Kidney epithelial cell (primary cell): ENCODE measurements around the gene SH2D3A. TPM values are rescaled to one million over a fixed set of nuclear protein-coding genes. Genes with fewer than 3 reads are reported as not detected.

Source experiments
- DNase-seq: peaks from one replicate; pipeline ENCODE4 v3.0.0-alpha.2; 2010; ENCODE audit warnings: low read depth
- H3K27me3 ChIP-seq: 2 replicates; pipeline ENCODE4 v1.6.0; 2011; ENCODE audit warnings: low read length; ENCODE audit not compliant: control insufficient read depth, insufficient read depth
- H3K36me3 ChIP-seq: 2 replicates; pipeline ENCODE4 v1.5.1; 2011; ENCODE audit warnings: low read length; ENCODE audit not compliant: control insufficient read depth, insufficient read depth
- H3K4me3 ChIP-seq: 2 replicates; pipeline ENCODE4 v1.5.1; 2011; ENCODE audit warnings: low read depth, mild to moderate bottlenecking, control low read depth, low read length
- total RNA-seq: library from RNA; depleted of rRNA; stranded (reverse); fragments of >200 nt; gene quantifications from 2 replicates; pipeline ENCODE4 v1.2.3, GENCODE V29; 2015
- TF ChIP-seq, protein P1 (sequence below): IDR thresholded peaks from 2 replicates; pipeline ENCODE4 v1.5.1; 2011; ENCODE audit warnings: mild to moderate bottlenecking, moderate library complexity, low read length, control low read depth, inconsistent platforms; ENCODE audit not compliant: insufficient read depth, poor library complexity, severe bottlenecking

The SH2D3A gene
- total RNA-seq, 1 donor from 2014 or later: 40.0 TPM

GRCh38 chr19:6720369-6721137 lies 46.7 kb downstream of the SH2D3A start, which contains the start of gene C3:
TSS of gene C3 (minus strand) at chr19:6720650. CDS start at chr19:6720589, 61 bp downstream.
- Histone ChIP-seq H3K36me3 (no peaks in the 10 kb centered on the region), H3K27me3 (no peaks in the 10 kb centered on the region), H3K4me3 (no peak within 1 kb of the TSS)
- no peak for DNase-seq
- TF ChIP-seq, protein P1, sequence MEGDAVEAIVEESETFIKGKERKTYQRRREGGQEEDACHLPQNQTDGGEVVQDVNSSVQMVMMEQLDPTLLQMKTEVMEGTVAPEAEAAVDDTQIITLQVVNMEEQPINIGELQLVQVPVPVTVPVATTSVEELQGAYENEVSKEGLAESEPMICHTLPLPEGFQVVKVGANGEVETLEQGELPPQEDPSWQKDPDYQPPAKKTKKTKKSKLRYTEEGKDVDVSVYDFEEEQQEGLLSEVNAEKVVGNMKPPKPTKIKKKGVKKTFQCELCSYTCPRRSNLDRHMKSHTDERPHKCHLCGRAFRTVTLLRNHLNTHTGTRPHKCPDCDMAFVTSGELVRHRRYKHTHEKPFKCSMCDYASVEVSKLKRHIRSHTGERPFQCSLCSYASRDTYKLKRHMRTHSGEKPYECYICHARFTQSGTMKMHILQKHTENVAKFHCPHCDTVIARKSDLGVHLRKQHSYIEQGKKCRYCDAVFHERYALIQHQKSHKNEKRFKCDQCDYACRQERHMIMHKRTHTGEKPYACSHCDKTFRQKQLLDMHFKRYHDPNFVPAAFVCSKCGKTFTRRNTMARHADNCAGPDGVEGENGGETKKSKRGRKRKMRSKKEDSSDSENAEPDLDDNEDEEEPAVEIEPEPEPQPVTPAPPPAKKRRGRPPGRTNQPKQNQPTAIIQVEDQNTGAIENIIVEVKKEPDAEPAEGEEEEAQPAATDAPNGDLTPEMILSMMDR: no peak

DNA sequence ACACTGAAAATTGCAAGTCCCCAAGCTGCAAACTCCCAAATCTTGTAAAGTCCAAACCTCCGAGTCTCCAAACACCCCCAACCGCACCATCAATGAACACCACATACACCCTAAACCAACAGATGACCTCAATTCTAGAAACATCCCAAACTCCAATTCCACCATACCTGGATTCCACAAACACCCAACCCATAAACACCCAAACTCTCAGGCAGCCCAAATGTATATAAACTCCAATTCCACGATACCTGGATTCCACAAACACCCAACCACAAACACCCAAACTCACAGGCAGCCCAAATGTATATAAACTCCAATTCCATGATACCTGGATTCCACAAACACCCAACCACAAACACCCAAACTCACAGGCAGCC lies 47.3 kb downstream of the SH2D3A start:
- no peaks in the 10 kb centered on the region for H3K36me3 ChIP-seq
- H3K27me3 ChIP-seq: no peaks in the 10 kb centered on the region
- DNase-seq: no peak
- H3K4me3 ChIP-seq: no peak overlapping the region
- TF ChIP-seq, protein P1: no peak

DNA sequence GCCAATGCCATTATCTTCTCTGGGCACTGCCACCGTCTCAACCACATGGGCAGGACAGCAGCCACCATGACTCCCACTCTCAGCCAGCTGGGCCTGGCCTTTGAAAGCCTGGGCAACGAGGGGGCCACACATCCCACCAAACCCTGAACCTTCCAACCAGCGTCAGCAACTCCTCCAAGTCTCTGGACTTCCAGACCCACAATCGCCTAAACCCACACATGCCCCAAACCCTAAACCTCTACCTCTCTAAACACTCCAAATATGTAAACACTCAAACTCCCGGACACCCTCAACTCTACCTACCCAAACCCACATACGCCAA lies 47.7 kb downstream of the SH2D3A start:
- TF ChIP-seq, protein P1: no peak
- no peaks in the 10 kb centered on the region for H3K36me3 ChIP-seq
- DNase-seq: no peak
- H3K27me3 ChIP-seq: no peaks in the 10 kb centered on the region
- no peak overlapping the region for H3K4me3 ChIP-seq

DNA sequence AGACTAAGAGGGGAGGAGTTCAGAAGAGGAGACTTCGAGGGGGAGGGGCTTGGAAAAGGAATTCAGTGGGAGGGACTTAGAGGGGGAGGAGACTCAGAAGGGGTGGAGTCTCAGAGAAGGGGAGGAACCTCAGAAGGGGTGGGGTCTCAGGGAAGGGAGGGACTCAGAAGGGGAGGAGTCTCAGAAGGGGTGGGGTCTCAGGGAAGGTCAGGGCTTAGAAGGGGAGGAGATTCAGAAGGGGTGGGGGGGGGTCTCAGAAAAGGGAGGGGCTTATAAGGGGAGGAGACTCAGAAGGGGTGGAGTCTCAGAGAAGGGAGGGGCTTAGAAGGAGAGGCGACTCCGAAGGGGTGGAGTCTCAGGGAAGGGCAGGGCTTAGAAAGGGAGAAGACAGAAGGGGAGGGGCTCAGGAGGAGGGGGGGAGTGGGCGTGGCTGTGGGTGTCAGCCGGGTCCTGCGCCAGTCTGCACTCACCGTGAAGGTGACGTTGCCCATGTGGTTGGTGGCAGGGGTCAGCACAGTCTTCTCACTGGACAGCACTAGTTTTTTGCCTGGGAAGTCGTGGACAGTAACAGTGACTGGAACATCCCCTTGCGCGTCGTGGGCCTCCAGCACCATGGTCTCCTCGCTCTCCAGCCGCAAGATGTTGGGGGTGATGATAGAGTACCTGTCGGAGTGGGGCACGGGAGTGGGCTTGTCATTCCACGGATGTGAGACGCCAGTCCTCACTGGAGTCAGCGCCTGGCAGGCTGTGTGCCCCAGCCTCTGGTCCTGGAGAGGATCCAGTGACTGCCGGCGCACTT lies 48.3 kb downstream of the SH2D3A start:
- TF ChIP-seq, protein P1: no peak
- no peaks in the 10 kb centered on the region for H3K36me3 ChIP-seq
- no peaks in the 10 kb centered on the region for H3K27me3 ChIP-seq
- no peak for DNase-seq
- H3K4me3 ChIP-seq: no peak overlapping the region

- H3K27me3 ChIP-seq: no peaks in the 10 kb centered on the region
- H3K4me3 ChIP-seq: no peak overlapping the region
- TF ChIP-seq, protein P1: no peak
- no peak for DNase-seq
- no peaks in the 10 kb centered on the region for H3K36me3 ChIP-seq
These were observed 49.0 kb downstream of the SH2D3A start for GRCh38 chr19:6718111-6718740.
